ENCODE data around the gene RNU6-9. TPM values are rescaled to one million over a fixed set of nuclear protein-coding genes. Genes with fewer than 3 reads are reported as not detected.

RNU6-9 gene
- not detected in 2 replicates for total RNA-seq

GRCh38 chr19:892894-893689 is at the start of gene RNU6-9, which contains the start of gene MED16:
Gene RNU6-9 (plus strand): TSS chr19:893484.
Gene MED16 (minus strand): TSS chr19:893187. CDS start chr19:891131, 2,056 bp downstream.

GRCh38 chr19:852136-853013 is 40.9 kb upstream of the RNU6-9 start, which contains the start of gene ELANE:
Gene ELANE (plus strand): TSS chr19:852303. CDS start chr19:852329, 26 bp downstream.

GRCh38 chr19:858868-859843 is 34.1 kb upstream of the RNU6-9 start, which contains the start of gene CFD:
Gene CFD (plus strand): TSS chr19:859664. CDS start chr19:859690, 26 bp downstream.

GRCh38 chr19:913080-913748 is 19.9 kb downstream of the RNU6-9 start, which contains the start of gene R3HDM4:
Gene R3HDM4 (minus strand): TSS chr19:913219. CDS start chr19:913157, 62 bp downstream.

GRCh38 chr19:917323-918151 is 24.3 kb downstream of the RNU6-9 start, which contains the start of gene KISS1R:
Gene KISS1R (plus strand): TSS chr19:917333. CDS start chr19:917503, 170 bp downstream.

GRCh38 chr19:925526-926322 is 32.4 kb downstream of the RNU6-9 start, which contains the start of gene ARID3A:
Gene ARID3A (plus strand): TSS chr19:926035. CDS start chr19:929529, 3,494 bp downstream.

Other genes with a start within 250 kb of the RNU6-9 start
- 10.1 and 16.8 TPM in 2 replicates for gene RNF126, start 230.3 kb upstream of the RNU6-9 start, total RNA-seq
- gene FSTL3, start 217.1 kb upstream of the RNU6-9 start, total RNA-seq = 16.1 and 18.4 TPM in 2 replicates
- not detected in 2 replicates for gene PRSS57, start 198.0 kb upstream of the RNU6-9 start, total RNA-seq
- 2.1 and 5.8 TPM in 2 replicates for gene PALM, start 184.5 kb upstream of the RNU6-9 start, total RNA-seq
- gene MISP, start 142.4 kb upstream of the RNU6-9 start, total RNA-seq = under 0.01 TPM in 1 of 2 replicates, not detected in the other
- 71.4 and 77.9 TPM in 2 replicates for gene PTBP1, start 96.0 kb upstream of the RNU6-9 start, total RNA-seq
- not detected in 2 replicates for gene PLPPR3, start 71.5 kb upstream of the RNU6-9 start, total RNA-seq
- gene AZU1, start 65.6 kb upstream of the RNU6-9 start, total RNA-seq = not detected in 2 replicates
- gene PRTN3, start 52.5 kb upstream of the RNU6-9 start, total RNA-seq = not detected in 2 replicates
- gene ELANE, start 41.2 kb upstream of the RNU6-9 start, total RNA-seq = 0.12 and 0.26 TPM in 2 replicates
- 0.19 and 0.79 TPM in 2 replicates for gene CFD, start 33.8 kb upstream of the RNU6-9 start, total RNA-seq
- 20.1 and 23.5 TPM in 2 replicates for gene MED16, start 297 bp upstream of the RNU6-9 start, total RNA-seq
- 15.2 and 17.6 TPM in 2 replicates for gene R3HDM4, start 19.7 kb downstream of the RNU6-9 start, total RNA-seq
- not detected in 2 replicates for gene KISS1R, start 23.8 kb downstream of the RNU6-9 start, total RNA-seq
- gene ARID3A, start 32.6 kb downstream of the RNU6-9 start, total RNA-seq = 6.0 and 6.1 TPM in 2 replicates
- gene WDR18, start 90.9 kb downstream of the RNU6-9 start, total RNA-seq = 36.9 and 49.3 TPM in 2 replicates
- gene GRIN3B, start 106.9 kb downstream of the RNU6-9 start, total RNA-seq = 0.06 TPM in 1 of 2 replicates, not detected in the other
- gene TMEM259, start 127.6 kb downstream of the RNU6-9 start, total RNA-seq = 41.5 and 49.9 TPM in 2 replicates
- gene RNU6-2, start 128.0 kb downstream of the RNU6-9 start, total RNA-seq = not detected in 2 replicates
- gene CNN2, start 133.1 kb downstream of the RNU6-9 start, total RNA-seq = 64.7 and 87.6 TPM in 2 replicates
- 3.7 and 4.2 TPM in 2 replicates for gene ABCA7, start 146.6 kb downstream of the RNU6-9 start, total RNA-seq
- gene ARHGAP45, start 173.7 kb downstream of the RNU6-9 start, total RNA-seq = 1.5 TPM in 2 replicates
- gene POLR2E, start 201.9 kb downstream of the RNU6-9 start, total RNA-seq = 88.9 and 116 TPM in 2 replicates
- 349 and 358 TPM in 2 replicates for gene GPX4, start 210.5 kb downstream of the RNU6-9 start, total RNA-seq